Ishikawa (cell line): ENCODE results near the gene GJD3.
A peak's percentile ranks its signal among the peaks of the same experiment; 100 is the strongest.

Experiments
- CEBPB ChIP-seq: IDR thresholded peaks from 2 replicates; pipeline ENCODE4 v1.6.1; 2012
- CREB1 ChIP-seq: IDR thresholded peaks from 2 replicates; pipeline ENCODE4 v1.6.1; 2012; ENCODE audit warnings: low read depth
- EGR1 ChIP-seq: IDR thresholded peaks from 2 replicates; pipeline ENCODE4 v1.6.1; 2012
- EP300 ChIP-seq: IDR thresholded peaks from 2 replicates; pipeline ENCODE4 v1.6.1; 2012; ENCODE audit warnings: borderline replicate concordance
- MAX ChIP-seq: IDR thresholded peaks from 2 replicates; pipeline ENCODE4 v1.6.1; 2012
- RAD21 ChIP-seq: IDR thresholded peaks from 2 replicates; pipeline ENCODE4 v1.6.1; 2012; ENCODE audit warnings: low read depth
- REST ChIP-seq: IDR thresholded peaks from 2 replicates; pipeline ENCODE4 v1.6.1; 2012; ENCODE audit warnings: low read depth, mild to moderate bottlenecking
- TAF1 ChIP-seq: IDR thresholded peaks from 2 replicates; pipeline ENCODE4 v1.6.1; 2012; ENCODE audit warnings: low read depth, mild to moderate bottlenecking
- TCF12 ChIP-seq: IDR thresholded peaks from 2 replicates; pipeline ENCODE4 v1.6.1; 2012; ENCODE audit warnings: low read depth
- TEAD4 ChIP-seq: IDR thresholded peaks from 2 replicates; pipeline ENCODE4 v1.6.1; 2012
- USF1 ChIP-seq: IDR thresholded peaks from 2 replicates; pipeline ENCODE4 v1.6.1; 2012
- YY1 ChIP-seq: IDR thresholded peaks from 2 replicates; pipeline ENCODE4 v1.6.1; 2012; ENCODE audit warnings: low read depth

GRCh38 chr17:40362696-40363110, 1.8 kb downstream of the GJD3 start:
- TF ChIP-seq TEAD4 (no peak), REST (no peak), EP300 (no peak), TCF12 (no peak), TAF1 (no peak; the same call in 1 of the 2 replicates), RAD21 (peak; percentile 79), EGR1 (0 out of 2 replicates have a peak, but pooled peaks have one; percentile 25), MAX (peak; percentile 83; the same call in 1 of the 2 replicates), CEBPB (no peak), YY1 (no peak), CREB1 (no peak), USF1 (peak; percentile 27; the same call in 1 of the 2 replicates)
